Measurements from ENCODE around the gene RBM42. TPM values are rescaled to one million over a fixed set of nuclear protein-coding genes. Genes with fewer than 3 reads are reported as not detected.

The RBM42 gene
- total RNA-seq, 1 donor from 2014 or later, result 78.7 TPM

DNA sequence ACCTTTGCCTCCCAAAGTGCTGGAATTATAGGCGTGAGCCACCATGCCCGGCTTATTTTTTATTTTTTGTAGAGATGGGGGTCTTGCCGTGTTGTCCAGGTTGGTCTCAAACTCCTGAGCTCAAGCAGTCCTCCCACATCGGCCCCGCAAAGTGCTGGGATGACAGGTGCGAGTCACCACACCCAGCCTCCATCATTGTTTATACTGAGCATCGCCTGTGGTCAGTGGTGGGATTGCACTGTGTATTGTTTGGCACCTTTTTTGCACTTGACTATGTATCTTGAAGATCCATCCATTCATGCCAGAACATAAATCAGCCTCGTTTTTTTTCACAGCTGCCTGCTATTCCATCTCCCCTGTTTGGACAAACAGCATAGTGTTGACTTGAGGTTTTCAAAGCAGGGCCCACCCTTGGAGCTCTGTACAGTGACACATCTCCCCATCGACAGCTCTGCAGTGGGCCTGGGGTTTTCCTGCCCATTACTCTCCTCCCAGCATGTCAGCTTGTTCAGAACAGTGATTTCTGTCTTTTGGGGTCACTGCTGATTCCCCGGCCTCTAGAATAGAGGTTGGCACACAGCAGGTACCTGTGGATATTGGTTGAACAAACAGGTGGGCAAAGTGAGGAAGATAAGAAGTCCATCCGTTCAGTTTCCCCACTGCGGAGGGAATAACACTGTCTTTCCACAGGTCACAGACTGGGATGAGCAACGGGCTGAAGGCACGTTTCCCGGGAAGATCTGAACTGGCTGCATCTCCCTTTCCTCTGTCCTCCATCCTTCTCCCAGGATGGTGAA lies 29.3 kb downstream of the RBM42 start:
- H3K9me3 Mint-ChIP-seq (ENCODE audit: unreplicated experiment), result peaks cover 2% of the 10 kb centered on the region
- peaks cover 3% of the 10 kb centered on the region for H3K36me3 Mint-ChIP-seq (ENCODE audit: unreplicated experiment)
- DNase-seq, result no peak
- TF ChIP-seq, protein P1, sequence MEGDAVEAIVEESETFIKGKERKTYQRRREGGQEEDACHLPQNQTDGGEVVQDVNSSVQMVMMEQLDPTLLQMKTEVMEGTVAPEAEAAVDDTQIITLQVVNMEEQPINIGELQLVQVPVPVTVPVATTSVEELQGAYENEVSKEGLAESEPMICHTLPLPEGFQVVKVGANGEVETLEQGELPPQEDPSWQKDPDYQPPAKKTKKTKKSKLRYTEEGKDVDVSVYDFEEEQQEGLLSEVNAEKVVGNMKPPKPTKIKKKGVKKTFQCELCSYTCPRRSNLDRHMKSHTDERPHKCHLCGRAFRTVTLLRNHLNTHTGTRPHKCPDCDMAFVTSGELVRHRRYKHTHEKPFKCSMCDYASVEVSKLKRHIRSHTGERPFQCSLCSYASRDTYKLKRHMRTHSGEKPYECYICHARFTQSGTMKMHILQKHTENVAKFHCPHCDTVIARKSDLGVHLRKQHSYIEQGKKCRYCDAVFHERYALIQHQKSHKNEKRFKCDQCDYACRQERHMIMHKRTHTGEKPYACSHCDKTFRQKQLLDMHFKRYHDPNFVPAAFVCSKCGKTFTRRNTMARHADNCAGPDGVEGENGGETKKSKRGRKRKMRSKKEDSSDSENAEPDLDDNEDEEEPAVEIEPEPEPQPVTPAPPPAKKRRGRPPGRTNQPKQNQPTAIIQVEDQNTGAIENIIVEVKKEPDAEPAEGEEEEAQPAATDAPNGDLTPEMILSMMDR (IDR thresholded peaks at IDR 0.05; ENCODE audit: partially characterized antibody, unreplicated experiment), result peak; percentile 55
- H3K27me3 Mint-ChIP-seq (ENCODE audit: unreplicated experiment), result peaks cover 2% of the 10 kb centered on the region
- H3K4me1 Mint-ChIP-seq (ENCODE audit: low read depth, unreplicated experiment), result no peaks in the 10 kb centered on the region
- no peak overlapping the region for H3K4me3 Mint-ChIP-seq (ENCODE audit: unreplicated experiment)
- H3K27ac Mint-ChIP-seq (ENCODE audit: unreplicated experiment), result peak overlapping the region; percentile 59

DNA sequence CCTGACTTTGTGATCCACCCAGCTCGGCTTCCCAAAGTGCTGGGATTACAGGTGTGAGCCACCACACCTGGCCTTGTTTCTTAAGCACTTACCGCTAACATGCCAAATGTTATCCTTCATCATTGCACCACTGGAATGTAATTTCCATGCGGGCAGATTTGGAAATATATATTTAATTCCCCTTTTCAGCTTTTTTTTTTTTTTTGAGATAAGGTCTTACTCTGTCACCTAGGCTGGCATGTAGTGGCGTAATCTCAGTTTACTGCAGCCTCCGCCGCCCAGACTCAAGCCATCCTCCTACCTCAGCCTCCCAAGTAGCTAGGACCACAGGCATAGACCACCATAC lies 33.1 kb downstream of the RBM42 start:
- no peaks in the 10 kb centered on the region for H3K9me3 Mint-ChIP-seq (ENCODE audit: unreplicated experiment)
- no peak overlapping the region for H3K27ac Mint-ChIP-seq (ENCODE audit: unreplicated experiment)
- H3K4me1 Mint-ChIP-seq (ENCODE audit: low read depth, unreplicated experiment), result no peaks in the 10 kb centered on the region
- TF ChIP-seq, protein P1 (IDR thresholded peaks at IDR 0.05; ENCODE audit: partially characterized antibody, unreplicated experiment), result no peak
- H3K27me3 Mint-ChIP-seq (ENCODE audit: unreplicated experiment), result peaks cover 3% of the 10 kb centered on the region
- H3K36me3 Mint-ChIP-seq (ENCODE audit: unreplicated experiment), result no peaks in the 10 kb centered on the region
- no peak overlapping the region for H3K4me3 Mint-ChIP-seq (ENCODE audit: unreplicated experiment)
- no peak for DNase-seq

DNA sequence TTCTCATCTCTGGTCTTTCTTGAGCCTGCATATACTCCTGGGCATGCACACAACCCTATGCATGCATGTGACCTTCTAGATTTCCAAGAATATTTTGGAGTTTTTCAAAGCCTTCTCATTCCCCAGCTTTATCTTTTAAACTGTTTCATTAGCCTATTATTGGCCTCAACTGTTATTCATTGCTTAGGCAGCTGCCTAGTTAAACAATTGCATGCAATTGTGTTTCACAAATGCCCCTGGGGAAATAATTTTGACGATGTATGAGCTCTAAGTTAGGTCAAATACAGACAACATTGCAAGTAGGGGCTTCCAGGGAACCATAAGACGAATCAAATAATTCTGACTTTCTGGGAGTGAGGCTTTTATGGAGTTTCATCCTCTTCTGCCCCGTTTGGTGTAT lies 35.1 kb downstream of the RBM42 start:
- TF ChIP-seq, protein P1 (IDR thresholded peaks at IDR 0.05; ENCODE audit: partially characterized antibody, unreplicated experiment), result no peak
- Mint-ChIP-seq H3K4me3 (ENCODE audit: unreplicated experiment) (no peak overlapping the region), H3K4me1 (ENCODE audit: low read depth, unreplicated experiment) (no peaks in the 10 kb centered on the region), H3K36me3 (ENCODE audit: unreplicated experiment) (no peaks in the 10 kb centered on the region), H3K9me3 (ENCODE audit: unreplicated experiment) (no peaks in the 10 kb centered on the region), H3K27me3 (ENCODE audit: unreplicated experiment) (peaks cover 3% of the 10 kb centered on the region), H3K27ac (ENCODE audit: unreplicated experiment) (no peak overlapping the region)
- DNase-seq, result no peak

DNA sequence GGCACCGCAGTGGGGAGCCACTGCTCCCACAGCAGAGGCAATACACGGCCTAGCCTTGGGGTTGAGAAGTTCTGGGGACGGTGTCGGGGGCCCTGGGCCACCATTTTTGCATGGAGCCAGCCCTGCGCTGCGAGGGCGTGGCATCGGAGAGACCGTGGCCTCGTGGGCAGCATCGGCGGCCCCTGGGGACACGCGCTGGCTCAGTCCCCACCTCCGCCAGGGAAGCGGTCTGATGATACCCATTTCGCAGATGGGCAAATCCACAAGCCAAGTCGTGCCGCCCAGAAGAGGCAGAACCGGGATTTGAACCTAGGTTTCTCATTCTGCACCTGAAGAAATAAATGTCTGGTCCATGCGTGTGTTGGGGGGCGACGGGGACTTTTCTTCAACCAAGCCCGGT lies 36.3 kb downstream of the RBM42 start:
- TF ChIP-seq, protein P1 (IDR thresholded peaks at IDR 0.05; ENCODE audit: partially characterized antibody, unreplicated experiment), result no peak
- no peaks in the 10 kb centered on the region for H3K36me3 Mint-ChIP-seq (ENCODE audit: unreplicated experiment)

DNA sequence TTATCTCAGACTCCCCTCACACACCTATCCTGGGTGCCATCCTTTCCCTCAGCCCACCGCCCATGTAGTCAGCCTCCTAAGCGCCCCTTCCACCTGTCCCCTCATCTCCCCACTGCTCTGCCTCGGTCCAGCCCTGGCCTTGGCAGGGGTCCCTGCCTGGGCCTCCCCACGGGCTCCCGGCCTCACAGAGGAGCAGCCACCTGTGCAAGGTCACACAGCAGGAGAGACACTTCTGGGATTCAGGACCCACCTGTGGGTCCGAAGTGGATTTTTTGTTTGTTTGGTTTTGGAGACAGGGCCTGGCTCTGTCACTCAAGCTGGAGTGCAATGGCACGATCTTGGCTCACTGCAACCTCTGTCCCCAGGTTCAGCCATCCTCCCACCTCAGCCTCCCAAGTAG lies 36.8 kb downstream of the RBM42 start:
- H3K9me3 Mint-ChIP-seq (ENCODE audit: unreplicated experiment), result no peaks in the 10 kb centered on the region
- TF ChIP-seq, protein P1 (IDR thresholded peaks at IDR 0.05; ENCODE audit: partially characterized antibody, unreplicated experiment), result no peak
- H3K4me1 Mint-ChIP-seq (ENCODE audit: low read depth, unreplicated experiment), result no peaks in the 10 kb centered on the region
- no peaks in the 10 kb centered on the region for H3K36me3 Mint-ChIP-seq (ENCODE audit: unreplicated experiment)
- DNase-seq, result no peak
- no peak overlapping the region for H3K27ac Mint-ChIP-seq (ENCODE audit: unreplicated experiment)
- peaks cover 3% of the 10 kb centered on the region for H3K27me3 Mint-ChIP-seq (ENCODE audit: unreplicated experiment)
- no peak overlapping the region for H3K4me3 Mint-ChIP-seq (ENCODE audit: unreplicated experiment)

More for the DNA sequence above, 36.3 kb downstream of the RBM42 start:
- H3K4me3 Mint-ChIP-seq (ENCODE audit: unreplicated experiment), result no peak overlapping the region
- H3K4me1 Mint-ChIP-seq (ENCODE audit: low read depth, unreplicated experiment), result no peaks in the 10 kb centered on the region
- peaks cover 3% of the 10 kb centered on the region for H3K27me3 Mint-ChIP-seq (ENCODE audit: unreplicated experiment)
- no peaks in the 10 kb centered on the region for H3K9me3 Mint-ChIP-seq (ENCODE audit: unreplicated experiment)
- no peak overlapping the region for H3K27ac Mint-ChIP-seq (ENCODE audit: unreplicated experiment)
- DNase-seq, result no peak

Measured in glutamatergic neuron (in vitro differentiated cells).